Left hindlimb (tissue), 1 donor: ENCODE measurements around the gene PTRHD1.

Experiments used
- DNase-seq: peaks from one replicate; pipeline ENCODE4 v3.0.0-alpha.2; 2018

The PTRHD1 gene

DNA sequence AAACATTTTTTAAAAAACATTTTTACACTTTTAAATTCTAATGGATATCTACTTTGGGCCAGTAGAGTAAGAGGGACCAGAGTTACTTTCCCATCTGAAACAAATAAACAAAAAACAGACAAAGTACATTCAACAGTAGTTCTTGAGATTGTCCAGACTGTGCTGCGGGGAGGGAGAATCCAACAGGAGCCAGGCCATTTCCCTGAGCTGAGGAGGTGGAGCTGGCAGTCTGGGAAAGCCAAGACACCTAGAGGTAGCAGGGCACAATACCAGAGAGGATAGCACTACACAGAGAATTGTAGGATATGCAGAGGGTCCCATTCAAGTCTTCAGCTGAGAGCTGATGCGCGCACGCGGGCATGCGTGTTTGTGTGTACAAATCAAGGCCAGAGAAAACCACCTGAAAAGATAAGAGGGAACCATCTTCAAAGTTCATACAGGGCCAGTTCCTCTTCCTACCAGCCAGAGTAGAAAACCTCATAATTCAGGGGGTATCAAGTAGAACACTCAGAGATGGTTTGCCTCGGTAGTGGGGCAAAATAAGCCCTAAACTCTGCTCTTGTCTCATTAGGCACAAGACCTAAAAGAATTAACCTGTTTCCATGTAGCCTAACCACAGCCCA, 44.0 kb downstream of the PTRHD1 start:
- no peak for DNase-seq

DNA sequence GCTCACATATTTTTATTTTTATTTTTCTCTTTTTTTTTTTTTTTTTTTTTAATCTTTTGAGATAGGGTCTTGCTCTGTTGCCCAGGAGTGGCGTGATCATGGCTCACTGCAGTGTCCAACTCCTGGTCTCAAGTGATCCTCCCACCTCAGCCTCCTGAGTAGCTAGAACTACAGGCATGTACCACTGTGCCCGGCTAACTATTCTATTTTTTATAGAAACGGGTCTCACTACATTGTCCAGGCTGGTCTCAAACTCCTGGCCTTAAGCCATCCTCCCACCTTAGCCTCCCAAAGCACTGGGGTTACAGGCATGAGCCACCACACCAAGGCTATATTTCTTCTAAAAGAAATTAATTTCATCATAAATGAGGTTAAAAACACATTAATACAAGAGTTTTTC, 45.9 kb downstream of the PTRHD1 start:
- DNase-seq: no peak

GRCh38 chr2:24745825-24746224, 47.4 kb downstream of the PTRHD1 start:
- no peak for DNase-seq

DNA sequence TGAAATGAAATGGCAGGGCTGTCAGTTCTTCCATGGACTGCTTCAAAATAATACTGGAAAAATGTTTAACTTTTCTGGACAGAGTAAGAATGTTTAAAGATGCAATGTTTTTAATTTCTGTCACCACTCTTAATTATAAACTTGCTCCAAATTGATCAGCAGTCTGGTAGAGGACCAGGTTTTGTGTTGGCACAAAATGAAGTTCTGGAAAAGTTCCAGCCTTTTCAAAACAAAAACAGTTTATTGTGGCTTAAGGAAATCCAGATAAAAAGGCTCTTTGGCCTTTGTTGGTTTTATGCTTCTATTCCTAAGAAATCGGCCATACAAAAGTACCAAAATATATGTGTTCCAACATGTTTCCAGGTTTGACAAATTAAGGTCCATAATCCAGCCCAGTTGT, 48.8 kb downstream of the PTRHD1 start:
- DNase-seq: no peak

- DNase-seq: no peak
Measured at GRCh38 chr2:24743924-24744323, 49.3 kb downstream of the PTRHD1 start.

DNA sequence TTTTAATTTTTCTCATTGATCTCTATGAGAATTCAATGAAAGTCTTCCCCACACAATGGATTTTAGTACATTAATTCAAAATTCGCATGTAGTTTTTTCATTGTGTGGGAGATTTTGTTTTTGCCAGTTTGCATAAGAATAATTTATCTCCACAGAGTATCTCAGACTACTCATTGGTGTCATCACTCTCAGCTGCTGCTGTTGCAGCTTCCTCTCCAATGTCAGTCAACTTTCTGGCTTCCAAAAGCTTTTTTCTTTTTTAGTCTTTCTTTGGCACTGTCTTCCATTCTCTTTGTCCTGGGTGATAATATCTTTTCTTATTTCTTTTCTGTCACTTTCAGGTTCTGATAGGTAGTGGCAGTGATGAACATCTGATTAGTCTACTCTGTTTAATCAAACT, 50.5 kb downstream of the PTRHD1 start:
- DNase-seq: no peak

GRCh38 chr2:24740142-24740541, 53.0 kb downstream of the PTRHD1 start:
- no peak for DNase-seq
